ENCODE measurements around the gene AKAP17A. TPM values are rescaled to one million over a fixed set of nuclear protein-coding genes. Genes with fewer than 3 reads are reported as not detected.

AKAP17A gene
- total and polyA plus RNA-seq, 9 of the 15 experiments (the other 6 are each of a cell fraction or from before 2014, with no cell fraction given), result 1.2 to 29.5 (median 8.2) TPM

- Histone ChIP-seq H3K4me2 (ENCODE audit: insufficient read depth, low read length) (no peak overlapping the region), H4K20me1 (replicated peaks; ENCODE audit: control insufficient read depth, insufficient read depth, low read length) (no peaks in the 10 kb centered on the region), H3K79me2 (ENCODE audit: control insufficient read depth, insufficient read depth, low read length) (no peaks in the 10 kb centered on the region), H3K36me3 (ENCODE audit: control insufficient read depth, insufficient read depth, low read length) (no peaks in the 10 kb centered on the region), H3K4me1 (replicated peaks in 1 of 2; ENCODE audit: control insufficient read depth in 2 of 2, insufficient read depth in 2 of 2, low read length in 2 of 2) (no peaks in the 10 kb centered on the region), H2AFZ (ENCODE audit: low read depth, low read length) (no peak overlapping the region), H3K9me3 (replicated peaks; ENCODE audit: control insufficient read depth, insufficient read depth, low read depth, low read length) (no peaks in the 10 kb centered on the region), H3K27ac (ENCODE audit: extremely low read depth, low read depth, low read length) (no peak overlapping the region), H3K27me3 (ENCODE audit: control insufficient read depth in 2 of 2, insufficient read depth in 2 of 2, low read length in 2 of 2) (no peaks in the 10 kb centered on the region), H3K9ac (ENCODE audit: insufficient read depth in 1 of 2, low read depth in 2 of 2, low read length in 2 of 2) (no peak overlapping the region), H3K4me3 (no peak overlapping the region), H3K9me1 (ENCODE audit: control insufficient read depth, insufficient read depth, low read length) (no peaks in the 10 kb centered on the region)
- in situ Hi-C loops (cut with MboI), result no loop called here
- POLR2A ChIA-PET, result no interaction called here
- no peak for TF ChIP-seq ZNF395 (CRISPR knock-in tag; IDR thresholded peaks at IDR 0.05)
- peak; percentile 92 for TF ChIP-seq ZNF146 (CRISPR knock-in tag; IDR thresholded peaks at IDR 0.05; ENCODE audit: unreplicated experiment)
- TF ChIP-seq NRF1 (conservative IDR thresholded peaks at IDR 0.05 in 1 of 2, IDR thresholded peaks at IDR 0.05 in 1 of 2), result no peak
- TF ChIP-seq ZNF384 (IDR thresholded peaks at IDR 0.05; ENCODE audit: low read depth, low read length), result no peak
- no peak for TF ChIP-seq CEBPG (CRISPR knock-in tag; IDR thresholded peaks at IDR 0.05)
- peak in 1 of 2 experiments; percentile 15; a peak in 1 of 4 replicates for TF ChIP-seq CEBPG (tag; conservative IDR thresholded peaks at IDR 0.05 in 1 of 2, IDR thresholded peaks at IDR 0.05 in 1 of 2)
- TF ChIP-seq ZBTB17 (CRISPR knock-in tag; IDR thresholded peaks at IDR 0.05), result no peak
- TF ChIP-seq E2F4 (CRISPR knock-in tag; IDR thresholded peaks at IDR 0.05; ENCODE audit: low read depth), result no peak
- no peak for TF ChIP-seq TAF9B (IDR thresholded peaks at IDR 0.05; ENCODE audit: partially characterized antibody)
- TF ChIP-seq E2F5 (CRISPR knock-in tag; IDR thresholded peaks at IDR 0.05), result no peak
- no peak for TF ChIP-seq RFX7 (CRISPR knock-in tag; IDR thresholded peaks at IDR 0.05)
- TF ChIP-seq IRF1 (CRISPR knock-in tag; IDR thresholded peaks at IDR 0.05; ENCODE audit: borderline replicate concordance), result no peak
- peak; percentile 16; the same call in 1 of the 2 replicates for TF ChIP-seq ATF3 (IDR thresholded peaks at IDR 0.05)
- TF ChIP-seq ATF3 (CRISPR knock-in tag; conservative IDR thresholded peaks at IDR 0.05), result no peak
- peak; percentile 62 for TF ChIP-seq RBM25 (IDR thresholded peaks at IDR 0.05; ENCODE audit: low read depth, low read length, severe bottlenecking)
- 0 out of 2 replicates have a peak, but pooled peaks have one; percentile 42 for TF ChIP-seq BCOR (IDR thresholded peaks at IDR 0.05)
- no peak for TF ChIP-seq BCL6 (CRISPR knock-in tag; IDR thresholded peaks at IDR 0.05)
- CTCF ChIA-PET (ENCODE audit: low intra/inter-chr PET ratio), result no interaction called here
- WGBS (ENCODE audit: insufficient coverage, low coverage, missing lambda C conversion rate), result 29% methylated on average over 14 of the region's 22 CpGs
- ATAC-seq (no peak), DNase-seq (ENCODE audit: extremely low read depth in 1 of 4, low spot score in 3 of 4) (no peak), FAIRE-seq (no peak)
- intact Hi-C loops (cut with micrococcal nuclease), result no loop called here
- no TSS peak for BruUV-seq (replicated peaks)
Observed at GRCh38 chrX:1542994-1543725, 48.2 kb upstream of the AKAP17A start.
